Measurements from ENCODE around the gene EPHA3.

Gene EPHA3

DNA sequence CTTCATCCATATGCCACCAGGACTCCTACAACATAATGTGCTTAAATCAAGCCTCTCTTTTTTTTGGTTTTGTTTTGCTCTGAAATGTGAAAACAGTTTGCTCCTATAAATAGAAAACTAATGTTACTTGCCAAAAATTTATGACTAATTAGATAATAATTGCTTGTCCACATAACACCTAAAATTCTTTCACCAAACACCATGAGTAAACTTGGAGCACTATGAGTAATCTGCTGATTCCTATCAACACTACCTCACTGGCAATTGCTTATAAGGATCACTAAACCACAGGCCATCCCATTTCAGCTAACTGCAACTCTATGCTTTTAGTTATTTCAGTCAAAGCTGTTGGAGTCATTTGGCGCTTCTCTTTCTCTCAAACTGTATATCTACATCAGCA lies 252.7 kb downstream of the EPHA3 start:
- no peak overlapping the region for H3K27ac ChIP-seq (ENCODE audit: poor library complexity, severe bottlenecking)

DNA sequence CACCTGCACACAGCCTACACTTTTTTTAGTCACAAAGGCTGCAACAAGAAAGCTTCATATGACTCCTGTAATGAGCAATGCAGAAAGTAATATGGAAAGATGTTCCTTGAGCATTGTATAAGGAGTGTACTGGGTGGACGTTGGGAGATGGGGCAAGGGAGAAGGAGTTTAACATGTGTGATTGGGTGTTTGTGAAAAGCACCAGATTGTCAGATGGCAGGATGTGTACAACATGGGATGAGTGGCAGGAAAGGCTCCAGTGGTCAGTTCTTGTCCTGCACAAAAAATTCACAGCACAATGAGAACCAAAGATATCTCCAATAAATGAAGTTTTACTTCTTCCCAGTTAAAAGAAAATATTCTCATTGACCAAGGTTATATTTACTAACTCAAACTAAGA lies 255.1 kb downstream of the EPHA3 start:
- TF ChIP-seq, protein P1, sequence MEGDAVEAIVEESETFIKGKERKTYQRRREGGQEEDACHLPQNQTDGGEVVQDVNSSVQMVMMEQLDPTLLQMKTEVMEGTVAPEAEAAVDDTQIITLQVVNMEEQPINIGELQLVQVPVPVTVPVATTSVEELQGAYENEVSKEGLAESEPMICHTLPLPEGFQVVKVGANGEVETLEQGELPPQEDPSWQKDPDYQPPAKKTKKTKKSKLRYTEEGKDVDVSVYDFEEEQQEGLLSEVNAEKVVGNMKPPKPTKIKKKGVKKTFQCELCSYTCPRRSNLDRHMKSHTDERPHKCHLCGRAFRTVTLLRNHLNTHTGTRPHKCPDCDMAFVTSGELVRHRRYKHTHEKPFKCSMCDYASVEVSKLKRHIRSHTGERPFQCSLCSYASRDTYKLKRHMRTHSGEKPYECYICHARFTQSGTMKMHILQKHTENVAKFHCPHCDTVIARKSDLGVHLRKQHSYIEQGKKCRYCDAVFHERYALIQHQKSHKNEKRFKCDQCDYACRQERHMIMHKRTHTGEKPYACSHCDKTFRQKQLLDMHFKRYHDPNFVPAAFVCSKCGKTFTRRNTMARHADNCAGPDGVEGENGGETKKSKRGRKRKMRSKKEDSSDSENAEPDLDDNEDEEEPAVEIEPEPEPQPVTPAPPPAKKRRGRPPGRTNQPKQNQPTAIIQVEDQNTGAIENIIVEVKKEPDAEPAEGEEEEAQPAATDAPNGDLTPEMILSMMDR (IDR thresholded peaks at IDR 0.05; ENCODE audit: poor library complexity, severe bottlenecking): no peak
- H3K27me3 ChIP-seq (ENCODE audit: insufficient read depth, poor library complexity, severe bottlenecking): no peaks in the 10 kb centered on the region
- DNase-seq (ENCODE audit: low spot score): no peak
- ATAC-seq (ENCODE audit: low read depth): no peak
- no peak overlapping the region for H3K27ac ChIP-seq (ENCODE audit: poor library complexity, severe bottlenecking)
- no peaks in the 10 kb centered on the region for H3K9me3 ChIP-seq (ENCODE audit: severe bottlenecking)
- H3K4me3 ChIP-seq (ENCODE audit: severe bottlenecking): no peak overlapping the region
- H3K4me1 ChIP-seq (ENCODE audit: insufficient read depth, poor library complexity, severe bottlenecking): no peaks in the 10 kb centered on the region
- H3K36me3 ChIP-seq (ENCODE audit: low read depth): no peaks in the 10 kb centered on the region

More for the DNA sequence above, 252.7 kb downstream of the EPHA3 start:
- Histone ChIP-seq H3K9me3 (ENCODE audit: severe bottlenecking) (no peaks in the 10 kb centered on the region), H3K36me3 (ENCODE audit: low read depth) (no peaks in the 10 kb centered on the region), H3K4me1 (ENCODE audit: insufficient read depth, poor library complexity, severe bottlenecking) (no peaks in the 10 kb centered on the region), H3K27me3 (ENCODE audit: insufficient read depth, poor library complexity, severe bottlenecking) (no peaks in the 10 kb centered on the region), H3K4me3 (ENCODE audit: severe bottlenecking) (no peak overlapping the region)
- DNase-seq (ENCODE audit: low spot score) (no peak), ATAC-seq (ENCODE audit: low read depth) (peak; percentile 66; the same call in 2 of the 3 replicates)
- TF ChIP-seq, protein P1 (IDR thresholded peaks at IDR 0.05; ENCODE audit: poor library complexity, severe bottlenecking): no peak

GRCh38 chr3:89363171-89363570 lies 255.8 kb downstream of the EPHA3 start:
- Histone ChIP-seq H3K4me3 (ENCODE audit: severe bottlenecking) (no peak overlapping the region), H3K4me1 (ENCODE audit: insufficient read depth, poor library complexity, severe bottlenecking) (no peaks in the 10 kb centered on the region), H3K27me3 (ENCODE audit: insufficient read depth, poor library complexity, severe bottlenecking) (no peaks in the 10 kb centered on the region), H3K27ac (ENCODE audit: poor library complexity, severe bottlenecking) (no peak overlapping the region), H3K9me3 (ENCODE audit: severe bottlenecking) (no peaks in the 10 kb centered on the region), H3K36me3 (ENCODE audit: low read depth) (no peaks in the 10 kb centered on the region)
- DNase-seq (ENCODE audit: low spot score) (no peak), ATAC-seq (ENCODE audit: low read depth) (no peak)
- TF ChIP-seq, protein P1 (IDR thresholded peaks at IDR 0.05; ENCODE audit: poor library complexity, severe bottlenecking): no peak

DNA sequence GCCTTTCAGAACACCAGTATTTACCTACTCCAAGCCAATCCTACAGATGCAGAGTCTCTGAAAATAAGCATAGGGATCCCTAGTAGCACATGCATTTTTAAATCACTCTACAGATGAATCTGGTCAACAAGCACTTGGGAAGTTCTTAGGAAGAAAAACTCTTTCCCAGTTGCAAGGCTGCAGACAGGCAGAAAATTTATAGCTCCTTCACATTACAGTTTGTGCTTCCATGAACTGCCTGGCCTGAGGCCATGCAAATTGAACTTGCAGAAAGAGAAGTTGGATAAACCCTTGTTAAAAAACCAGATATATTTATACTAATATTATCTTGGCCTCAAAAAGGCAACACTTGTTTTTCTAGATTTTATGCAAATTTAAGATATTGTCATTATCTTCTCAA lies 256.9 kb downstream of the EPHA3 start:
- no peaks in the 10 kb centered on the region for H3K36me3 ChIP-seq (ENCODE audit: low read depth)
- no peak overlapping the region for H3K4me3 ChIP-seq (ENCODE audit: severe bottlenecking)
- H3K9me3 ChIP-seq (ENCODE audit: severe bottlenecking): no peaks in the 10 kb centered on the region
- TF ChIP-seq, protein P1 (IDR thresholded peaks at IDR 0.05; ENCODE audit: poor library complexity, severe bottlenecking): no peak
- ATAC-seq (ENCODE audit: low read depth): no peak
- H3K27ac ChIP-seq (ENCODE audit: poor library complexity, severe bottlenecking): no peak overlapping the region
- no peaks in the 10 kb centered on the region for H3K4me1 ChIP-seq (ENCODE audit: insufficient read depth, poor library complexity, severe bottlenecking)
- DNase-seq (ENCODE audit: low spot score): no peak
- no peaks in the 10 kb centered on the region for H3K27me3 ChIP-seq (ENCODE audit: insufficient read depth, poor library complexity, severe bottlenecking)

- Histone ChIP-seq H3K27ac (ENCODE audit: poor library complexity, severe bottlenecking) (no peak overlapping the region), H3K4me3 (ENCODE audit: severe bottlenecking) (no peak overlapping the region), H3K27me3 (ENCODE audit: insufficient read depth, poor library complexity, severe bottlenecking) (no peaks in the 10 kb centered on the region), H3K4me1 (ENCODE audit: insufficient read depth, poor library complexity, severe bottlenecking) (no peaks in the 10 kb centered on the region), H3K36me3 (ENCODE audit: low read depth) (no peaks in the 10 kb centered on the region), H3K9me3 (ENCODE audit: severe bottlenecking) (no peaks in the 10 kb centered on the region)
- ATAC-seq (ENCODE audit: low read depth) (no peak), DNase-seq (ENCODE audit: low spot score) (no peak)
- TF ChIP-seq, protein P1 (IDR thresholded peaks at IDR 0.05; ENCODE audit: poor library complexity, severe bottlenecking): no peak
Observed at GRCh38 chr3:89367166-89367565, 259.7 kb downstream of the EPHA3 start.
